Astrocyte (in vitro differentiated cells and primary cell): Measurements from ENCODE around the gene FRRS1. TPM values are rescaled to one million over a fixed set of nuclear protein-coding genes. Genes with fewer than 3 reads are reported as not detected.

Experiments used
- DNase-seq: peaks from one replicate; pipeline ENCODE4 v3.0.0-alpha.2; 2010; ENCODE audit warnings: low read depth
- FAIRE-seq: peaks from 2 replicates; lab custom pipeline; 2011; peaks lifted over from hg19 to GRCh38; lab: Jason Lieb, UNC
- H2AFZ ChIP-seq: 2 replicates; pipeline ENCODE4 v1.6.0; 2012; ENCODE audit warnings: low read depth, low read length, inconsistent platforms
- H3K27ac ChIP-seq: 2 replicates; pipeline ENCODE4 v1.5.1; 2011; ENCODE audit warnings: low read depth, low read length, inconsistent platforms
- H3K27me3 ChIP-seq: 2 replicates; pipeline ENCODE4 v1.6.0; 2011; ENCODE audit warnings: low read length, inconsistent platforms; ENCODE audit not compliant: insufficient read depth
- H3K36me3 ChIP-seq: 2 replicates; pipeline ENCODE4 v1.5.1; 2011; ENCODE audit warnings: low read length, inconsistent platforms; ENCODE audit not compliant: insufficient read depth
- H3K4me1 ChIP-seq: 2 replicates; pipeline ENCODE4 v1.5.1; 2011; ENCODE audit warnings: low read length, inconsistent platforms; ENCODE audit not compliant: insufficient read depth
- H3K4me2 ChIP-seq: 2 replicates; pipeline ENCODE4 v1.6.0; 2012; ENCODE audit warnings: low read length, inconsistent platforms
- H3K4me3 ChIP-seq: 2 replicates; pipeline ENCODE4 v1.5.1; 2011; ENCODE audit warnings: low read depth, mild to moderate bottlenecking, low read length, inconsistent platforms; ENCODE audit not compliant: insufficient read depth
- H3K79me2 ChIP-seq: 2 replicates; pipeline ENCODE4 v1.6.0; 2012; ENCODE audit warnings: mild to moderate bottlenecking, low read length, inconsistent platforms; ENCODE audit not compliant: insufficient read depth
- H3K9ac ChIP-seq: 2 replicates; pipeline ENCODE4 v1.6.0; 2012; ENCODE audit warnings: mild to moderate bottlenecking, low read length, inconsistent platforms
- H3K9me3 ChIP-seq: 2 replicates; pipeline ENCODE4 v1.5.1; 2012; ENCODE audit warnings: low read depth, mild to moderate bottlenecking, low read length, inconsistent platforms; ENCODE audit not compliant: insufficient read depth
- H4K20me1 ChIP-seq: 2 replicates; pipeline ENCODE4 v1.6.0; 2012; ENCODE audit warnings: low read length, inconsistent platforms; ENCODE audit not compliant: insufficient read depth
- H3K27ac Mint-ChIP-seq: one replicate; pipeline ENCODE4 v1.8.0; 2021; ENCODE audit warnings: mild to moderate bottlenecking, mixed read lengths; ENCODE audit not compliant: unreplicated experiment
- H3K27me3 Mint-ChIP-seq: one replicate; pipeline ENCODE4 v1.8.0; 2021; ENCODE audit warnings: low read depth, mixed read lengths; ENCODE audit not compliant: unreplicated experiment
- H3K36me3 Mint-ChIP-seq: one replicate; pipeline ENCODE4 v1.8.0; 2021; ENCODE audit warnings: low read depth, mixed read lengths; ENCODE audit not compliant: unreplicated experiment
- H3K4me1 Mint-ChIP-seq: one replicate; pipeline ENCODE4 v1.8.0; 2021; ENCODE audit warnings: low read depth, mixed read lengths; ENCODE audit not compliant: unreplicated experiment
- H3K4me3 Mint-ChIP-seq: one replicate; pipeline ENCODE4 v1.8.0; 2021; ENCODE audit warnings: mild to moderate bottlenecking, moderate library complexity, mixed read lengths; ENCODE audit not compliant: unreplicated experiment
- H3K9me3 Mint-ChIP-seq: one replicate; pipeline ENCODE4 v1.8.0; 2021; ENCODE audit warnings: mild to moderate bottlenecking, mixed read lengths; ENCODE audit not compliant: unreplicated experiment
- CTCF ChIP-seq: IDR thresholded peaks from 2 replicates; pipeline ENCODE4 v1.5.1; 2011; ENCODE audit warnings: low read depth, mild to moderate bottlenecking, inconsistent platforms, low read length, moderate library complexity; ENCODE audit not compliant: insufficient read depth
- EZH2 ChIP-seq: IDR thresholded peaks from 2 replicates; pipeline ENCODE4 v1.6.1; 2012; ENCODE audit warnings: mild to moderate bottlenecking, low read length, inconsistent platforms; ENCODE audit not compliant: insufficient read depth
- total RNA-seq: library from RNA; stranded (reverse); gene quantifications from 2 replicates; pipeline ENCODE4 v1.2.1, GENCODE V29; 2021

The FRRS1 gene
- total RNA-seq, 1 donor from 2014 or later, result 4.5 TPM

- H3K36me3 ChIP-seq, result no peaks in the 10 kb centered on the region
- H3K4me2 ChIP-seq, result no peak overlapping the region
- H3K27ac ChIP-seq, result no peak overlapping the region
- no peaks in the 10 kb centered on the region for H3K9me3 ChIP-seq
- H3K4me1 ChIP-seq, result no peaks in the 10 kb centered on the region
- no peaks in the 10 kb centered on the region for H3K79me2 ChIP-seq
- Mint-ChIP-seq H3K9me3 (peaks cover 2% of the 10 kb centered on the region), H3K36me3 (peaks cover 2% of the 10 kb centered on the region), H3K27me3 (no peaks in the 10 kb centered on the region), H3K4me3 (no peak overlapping the region), H3K27ac (no peak overlapping the region), H3K4me1 (no peaks in the 10 kb centered on the region)
- H4K20me1 ChIP-seq, result no peaks in the 10 kb centered on the region
- FAIRE-seq (no peak), DNase-seq (no peak)
- TF ChIP-seq CTCF (no peak), EZH2 (no peak)
- H3K4me3 ChIP-seq, result no peak overlapping the region
- no peak overlapping the region for H2AFZ ChIP-seq
- no peak overlapping the region for H3K9ac ChIP-seq
- no peaks in the 10 kb centered on the region for H3K27me3 ChIP-seq
These were observed 2.5 kb downstream of the FRRS1 start for GRCh38 chr1:99763956-99764355.

GRCh38 chr1:99761774-99762173 lies 4.7 kb downstream of the FRRS1 start:
- H3K4me1 ChIP-seq, result no peaks in the 10 kb centered on the region
- H3K27me3 ChIP-seq, result no peaks in the 10 kb centered on the region
- H3K9ac ChIP-seq, result no peak overlapping the region
- no peak for TF ChIP-seq CTCF
- no peak for TF ChIP-seq EZH2
- H3K4me2 ChIP-seq, result no peak overlapping the region
- FAIRE-seq, result no peak
- no peaks in the 10 kb centered on the region for H3K36me3 ChIP-seq
- H3K27ac Mint-ChIP-seq, result no peak overlapping the region
- no peak overlapping the region for H2AFZ ChIP-seq
- H3K4me1 Mint-ChIP-seq, result no peaks in the 10 kb centered on the region
- no peak overlapping the region for H3K4me3 ChIP-seq
- peaks cover 3% of the 10 kb centered on the region for H3K36me3 Mint-ChIP-seq
- H3K9me3 Mint-ChIP-seq, result peaks cover 3% of the 10 kb centered on the region
- no peaks in the 10 kb centered on the region for H3K27me3 Mint-ChIP-seq
- H3K4me3 Mint-ChIP-seq, result no peak overlapping the region
- no peaks in the 10 kb centered on the region for H4K20me1 ChIP-seq
- H3K27ac ChIP-seq, result no peak overlapping the region
- H3K9me3 ChIP-seq, result no peaks in the 10 kb centered on the region
- H3K79me2 ChIP-seq, result no peaks in the 10 kb centered on the region
- no peak for DNase-seq

GRCh38 chr1:99759518-99760160 lies 6.8 kb downstream of the FRRS1 start:
- no peak for FAIRE-seq

More at GRCh38 chr1:99759518-99760160, 6.8 kb downstream of the FRRS1 start:
- no peak overlapping the region for H3K9ac ChIP-seq
- no peaks in the 10 kb centered on the region for H3K79me2 ChIP-seq
- H2AFZ ChIP-seq, result no peak overlapping the region
- H3K27me3 Mint-ChIP-seq, result no peaks in the 10 kb centered on the region
- H3K9me3 Mint-ChIP-seq, result peaks cover 3% of the 10 kb centered on the region
- no peak overlapping the region for H3K4me3 Mint-ChIP-seq
- no peaks in the 10 kb centered on the region for H3K4me1 ChIP-seq
- TF ChIP-seq EZH2 (no peak), CTCF (no peak)
- no peak overlapping the region for H3K4me2 ChIP-seq
- no peak overlapping the region for H3K4me3 ChIP-seq
- H3K9me3 ChIP-seq, result no peaks in the 10 kb centered on the region
- H3K4me1 Mint-ChIP-seq, result no peaks in the 10 kb centered on the region
- no peaks in the 10 kb centered on the region for H3K27me3 ChIP-seq
- peaks cover 3% of the 10 kb centered on the region for H3K36me3 Mint-ChIP-seq
- H3K27ac Mint-ChIP-seq, result no peak overlapping the region
- no peaks in the 10 kb centered on the region for H3K36me3 ChIP-seq
- no peak overlapping the region for H3K27ac ChIP-seq
- H4K20me1 ChIP-seq, result no peaks in the 10 kb centered on the region
- no peak for DNase-seq
